Mesenchymal stem cell (in vitro differentiated cells and primary cell): ENCODE results near the gene CLIP2.
"Not testable (repeated sequence)": the region's sequence is repeated elsewhere in the genome, so short reads cannot be mapped to it uniquely, and the experiment has no call there.

Experiments used
- DNase-seq: peaks from one replicate; pipeline ENCODE4 v3.0.0-alpha.2; 2013
- H2AFZ ChIP-seq: one replicate; pipeline ENCODE4 v1.6.1; 2013; ENCODE audit warnings: low read depth, mild to moderate bottlenecking, control low read depth, inconsistent platforms, low read length, moderate library complexity
- H2AK5ac ChIP-seq: 2 replicates; pipeline ENCODE4 v1.6.1; 2013; ENCODE audit warnings: low read length, moderate library complexity, mild to moderate bottlenecking, inconsistent platforms; ENCODE audit not compliant: severe bottlenecking
- H2BK120ac ChIP-seq: one replicate; pipeline ENCODE4 v1.6.1; 2013; ENCODE audit warnings: low read depth, mild to moderate bottlenecking, inconsistent platforms, low read length, moderate library complexity
- H2BK12ac ChIP-seq, 2 experiments: one replicate each; pipeline ENCODE4 v1.6.1; 2013; ENCODE audit warnings: inconsistent platforms in 2 of 2, low read length in 2 of 2, mild to moderate bottlenecking in 2 of 2, moderate library complexity in 2 of 2, control low read depth in 1 of 2
- H2BK15ac ChIP-seq: one replicate; pipeline ENCODE4 v1.6.1; 2013; ENCODE audit warnings: mild to moderate bottlenecking, low read depth, inconsistent platforms; ENCODE audit not compliant: poor library complexity, severe bottlenecking
- H2BK5ac ChIP-seq: 2 replicates; pipeline ENCODE4 v1.6.1; 2013; ENCODE audit warnings: low read depth, mild to moderate bottlenecking, low read length, control low read depth, inconsistent platforms; ENCODE audit not compliant: poor library complexity, severe bottlenecking
- H3K14ac ChIP-seq, 2 experiments: one replicate each; pipeline ENCODE4 v1.6.1; 2013; ENCODE audit warnings: inconsistent platforms in 2 of 2, low read length in 2 of 2, control low read depth in 1 of 2, mild to moderate bottlenecking in 1 of 2, moderate library complexity in 1 of 2
- H3K18ac ChIP-seq, 2 experiments: one replicate each; pipeline ENCODE4 v1.6.1; 2013; ENCODE audit warnings: inconsistent platforms in 2 of 2, low read length in 2 of 2, control low read depth in 1 of 2, low read depth in 1 of 2, mild to moderate bottlenecking in 1 of 2
- H3K23ac ChIP-seq, 2 experiments: one replicate each; pipeline ENCODE4 v1.6.1; 2013; ENCODE audit warnings: inconsistent platforms in 2 of 2, low read length in 2 of 2, mild to moderate bottlenecking in 2 of 2, moderate library complexity in 2 of 2, control low read depth in 1 of 2
- H3K27ac ChIP-seq: 2 replicates; pipeline ENCODE4 v1.5.1; 2013; ENCODE audit warnings: mild to moderate bottlenecking, moderate library complexity, low read length, control low read depth, inconsistent platforms; ENCODE audit not compliant: poor library complexity, severe bottlenecking
- H3K27me3 ChIP-seq, 2 experiments: 2 replicates each; pipeline versions ENCODE4 v1.6.1 to v1.7.0; 2013; ENCODE audit warnings: low read length in 2 of 2, mild to moderate bottlenecking in 2 of 2, moderate library complexity in 2 of 2, control low read depth in 1 of 2, inconsistent platforms in 1 of 2; ENCODE audit not compliant: control insufficient read depth in 1 of 2, insufficient read depth in 1 of 2
- H3K36me3 ChIP-seq, 2 experiments: 2 replicates each; pipeline versions ENCODE4 v1.6.1 to v1.7.0; 2013; ENCODE audit warnings: low read length in 2 of 2, control low read depth in 1 of 2, inconsistent platforms in 1 of 2, low read depth in 1 of 2, mild to moderate bottlenecking in 1 of 2; ENCODE audit not compliant: insufficient read depth in 2 of 2, control insufficient read depth in 1 of 2
- H3K4ac ChIP-seq, 2 experiments: one replicate each; pipeline ENCODE4 v1.6.1; 2013; ENCODE audit warnings: inconsistent platforms in 2 of 2, low read length in 2 of 2, mild to moderate bottlenecking in 2 of 2, moderate library complexity in 2 of 2, control low read depth in 1 of 2, low read depth in 1 of 2
- H3K4me1 ChIP-seq: 2 replicates; pipeline ENCODE4 v1.6.1; 2013; ENCODE audit warnings: low read depth, low read length, control low read depth; ENCODE audit not compliant: control insufficient read depth, insufficient read depth
- H3K4me2 ChIP-seq: 2 replicates; pipeline ENCODE4 v1.6.1; 2013; ENCODE audit warnings: low read length, mild to moderate bottlenecking, inconsistent platforms; ENCODE audit not compliant: poor library complexity, severe bottlenecking
- H3K4me3 ChIP-seq, 2 experiments: 2 replicates each; pipeline versions ENCODE4 v1.5.1 to v1.7.0; 2013; ENCODE audit warnings: low read length in 2 of 2, mild to moderate bottlenecking in 2 of 2, control low read depth in 1 of 2, low read depth in 1 of 2; ENCODE audit not compliant: insufficient read depth in 1 of 2
- H3K79me1 ChIP-seq: replicated peaks from 2 replicates; pipeline ENCODE4 v1.6.1; 2013; ENCODE audit warnings: mild to moderate bottlenecking, control low read depth, low read length, inconsistent platforms; ENCODE audit not compliant: poor library complexity, severe bottlenecking
- H3K9ac ChIP-seq: 2 replicates; pipeline ENCODE4 v1.7.0; 2013; ENCODE audit warnings: mild to moderate bottlenecking, low read length, moderate library complexity
- H3K9me3 ChIP-seq: 2 replicates; pipeline ENCODE4 v1.7.0; 2013; ENCODE audit warnings: mild to moderate bottlenecking, low read length; ENCODE audit not compliant: control insufficient read depth
- H4K8ac ChIP-seq: one replicate; pipeline ENCODE4 v1.6.1; 2013; ENCODE audit warnings: inconsistent platforms, mild to moderate bottlenecking, low read length, moderate library complexity
- H4K91ac ChIP-seq: one replicate; pipeline ENCODE4 v1.6.1; 2013; ENCODE audit warnings: mild to moderate bottlenecking, low read length, inconsistent platforms
- WGBS: methylation state at CpG from one replicate; pipeline ENCODE4 v1.1.7; 2013; ENCODE audit warnings: mixed read lengths; 5-methylcytosine and 5-hydroxymethylcytosine counted together

CLIP2 gene

GRCh38 chr7:74418076-74418475 lies 128.9 kb downstream of the CLIP2 start:
- Histone ChIP-seq H2AFZ (no peak overlapping the region), H3K4me2 (no peak overlapping the region), H3K36me3 (no peaks in the 10 kb centered on the region), H2AK5ac (peak overlapping the region; percentile 29), H3K4me1 (peaks cover 3% of the 10 kb centered on the region), H2BK120ac (no peak overlapping the region), H2BK5ac (no peak overlapping the region), H3K9ac (no peak overlapping the region), H3K27me3 (no peaks in the 10 kb centered on the region), H2BK15ac (no peak overlapping the region), H3K27ac (no peak overlapping the region), H3K4me3 (no peak overlapping the region), H3K4ac (no peak overlapping the region), H4K91ac (no peak overlapping the region), H3K79me1 (no peaks in the 10 kb centered on the region), H3K18ac (peak overlapping the region in 1 of 2 experiments; percentile 18), H3K14ac (no peak overlapping the region), H2BK12ac (no peak overlapping the region), H3K23ac (no peak overlapping the region), H3K9me3 (no peaks in the 10 kb centered on the region), H4K8ac (no peak overlapping the region)
- DNase-seq = no peak
- WGBS = 78% methylated on average over 8 of the region's 8 CpGs

- H3K4me2 ChIP-seq = no peak overlapping the region
- no peak for DNase-seq
- no peak overlapping the region for H3K4me3 ChIP-seq
- H3K4ac ChIP-seq = no peak overlapping the region
- no peak overlapping the region for H2BK120ac ChIP-seq
- H4K91ac ChIP-seq = no peak overlapping the region
- no peak overlapping the region for H2AFZ ChIP-seq
- 88% methylated on average over 10 of the region's 10 CpGs for WGBS
- H2BK15ac ChIP-seq = no peak overlapping the region
- H3K18ac ChIP-seq = no peak overlapping the region
- H4K8ac ChIP-seq = no peak overlapping the region
- H3K36me3 ChIP-seq = no peaks in the 10 kb centered on the region
- H2AK5ac ChIP-seq = no peak overlapping the region
- H3K4me1 ChIP-seq = peaks cover 3% of the 10 kb centered on the region
- H3K27me3 ChIP-seq = no peaks in the 10 kb centered on the region
- H2BK5ac ChIP-seq = no peak overlapping the region
- peak overlapping the region in 1 of 2 experiments; percentile 48 for H3K14ac ChIP-seq
- no peaks in the 10 kb centered on the region for H3K79me1 ChIP-seq
- no peak overlapping the region for H3K27ac ChIP-seq
- H3K9ac ChIP-seq = no peak overlapping the region
- no peaks in the 10 kb centered on the region for H3K9me3 ChIP-seq
- H3K23ac ChIP-seq = no peak overlapping the region
- H2BK12ac ChIP-seq = no peak overlapping the region
Observed at GRCh38 chr7:74418538-74418937, 129.3 kb downstream of the CLIP2 start.

GRCh38 chr7:74419232-74419631 lies 130.0 kb downstream of the CLIP2 start:
- not testable (repeated sequence) for H3K14ac ChIP-seq, H2BK120ac ChIP-seq, H2BK15ac ChIP-seq, H3K9ac ChIP-seq, H4K8ac ChIP-seq, H3K27ac ChIP-seq, H4K91ac ChIP-seq, H3K79me1 ChIP-seq, H3K23ac ChIP-seq, DNase-seq, H3K36me3 ChIP-seq, H3K4me1 ChIP-seq, H3K27me3 ChIP-seq, H3K9me3 ChIP-seq, H2BK5ac ChIP-seq, H3K4me2 ChIP-seq, H2BK12ac ChIP-seq, H3K4me3 ChIP-seq, H2AFZ ChIP-seq, H2AK5ac ChIP-seq, H3K18ac ChIP-seq, H3K4ac ChIP-seq
- 83% methylated on average over 4 of the region's 4 CpGs for WGBS

- Histone ChIP-seq H3K23ac (no peak overlapping the region), H4K8ac (no peak overlapping the region), H3K36me3 (no peaks in the 10 kb centered on the region), H4K91ac (no peak overlapping the region), H3K4ac (no peak overlapping the region), H3K14ac (no peak overlapping the region), H3K4me1 (peaks cover 3% of the 10 kb centered on the region), H2BK12ac (no peak overlapping the region), H2AFZ (no peak overlapping the region), H3K79me1 (no peaks in the 10 kb centered on the region), H3K4me3 (no peak overlapping the region), H3K18ac (no peak overlapping the region), H2AK5ac (no peak overlapping the region), H2BK15ac (no peak overlapping the region), H2BK5ac (no peak overlapping the region), H3K27ac (no peak overlapping the region), H3K27me3 (no peaks in the 10 kb centered on the region), H3K9ac (no peak overlapping the region), H3K9me3 (no peaks in the 10 kb centered on the region), H2BK120ac (no peak overlapping the region), H3K4me2 (no peak overlapping the region)
- DNase-seq = no peak
- 96% methylated on average over 4 of the region's 4 CpGs for WGBS
Observed at GRCh38 chr7:74420006-74420405, 130.8 kb downstream of the CLIP2 start.
